ENCODE results near the gene ST8SIA3. TPM values are rescaled to one million over a fixed set of nuclear protein-coding genes. Genes with fewer than 3 reads are reported as not detected.

The ST8SIA3 gene
- total RNA-seq, 4 donors from 2014 or later = 0.07 TPM; not detected in 3

- Histone ChIP-seq H3K9me3 (no peaks in the 10 kb centered on the region), H3K4me1 (no peaks in the 10 kb centered on the region), H3K27ac (no peak overlapping the region), H3K36me3 (no peaks in the 10 kb centered on the region), H3K4me3 (no peak overlapping the region), H3K27me3 (no peaks in the 10 kb centered on the region)
- no peak for TF ChIP-seq CTCF (IDR thresholded peaks at IDR 0.05)
- no peak for DNase-seq
- intact Hi-C loops (cut with DNase I; ENCODE audit: low total_unique reads) = no loop called here
Measured at GRCh38 chr18:57362714-57363113, 10.4 kb downstream of the ST8SIA3 start.

- intact Hi-C loops (cut with DNase I; ENCODE audit: low total_unique reads) = no loop called here
- Histone ChIP-seq H3K27ac (no peak overlapping the region), H3K9me3 (no peaks in the 10 kb centered on the region), H3K4me3 (no peak overlapping the region), H3K27me3 (no peaks in the 10 kb centered on the region), H3K36me3 (no peaks in the 10 kb centered on the region), H3K4me1 (no peaks in the 10 kb centered on the region)
- no peak for TF ChIP-seq POLR2A (IDR thresholded peaks at IDR 0.05)
- DNase-seq = no peak
Measured at GRCh38 chr18:57364460-57364859, 12.1 kb downstream of the ST8SIA3 start.

- intact Hi-C loops (cut with DNase I; ENCODE audit: low total_unique reads) = no loop called here
- H3K27me3 ChIP-seq = no peaks in the 10 kb centered on the region
- no peak overlapping the region for H3K27ac ChIP-seq
- no peaks in the 10 kb centered on the region for H3K9me3 ChIP-seq
- no peak overlapping the region for H3K4me3 ChIP-seq
- no peak for DNase-seq
- no peaks in the 10 kb centered on the region for H3K4me1 ChIP-seq
- TF ChIP-seq CTCF (IDR thresholded peaks at IDR 0.05) (no peak), POLR2A (IDR thresholded peaks at IDR 0.05) (no peak)
- H3K36me3 ChIP-seq = no peaks in the 10 kb centered on the region
Measured at GRCh38 chr18:57366528-57367081, 14.2 kb downstream of the ST8SIA3 start.

- no peaks in the 10 kb centered on the region for H3K4me1 ChIP-seq
- H3K9me3 ChIP-seq = no peaks in the 10 kb centered on the region
- no peak for TF ChIP-seq POLR2A (IDR thresholded peaks at IDR 0.05)
- TF ChIP-seq CTCF (IDR thresholded peaks at IDR 0.05) = no peak
- H3K36me3 ChIP-seq = no peaks in the 10 kb centered on the region
- intact Hi-C loops (cut with DNase I; ENCODE audit: low total_unique reads) = no loop called here
- no peaks in the 10 kb centered on the region for H3K27me3 ChIP-seq
- H3K27ac ChIP-seq = no peak overlapping the region
- H3K4me3 ChIP-seq = no peak overlapping the region
- no peak for DNase-seq
Measured at GRCh38 chr18:57372444-57372843, 20.1 kb downstream of the ST8SIA3 start.

GRCh38 chr18:57373017-57373416, 20.7 kb downstream of the ST8SIA3 start:
- Histone ChIP-seq H3K4me3 (no peak overlapping the region), H3K27ac (no peak overlapping the region), H3K4me1 (no peaks in the 10 kb centered on the region), H3K27me3 (no peaks in the 10 kb centered on the region), H3K36me3 (no peaks in the 10 kb centered on the region), H3K9me3 (no peaks in the 10 kb centered on the region)
- TF ChIP-seq POLR2A (IDR thresholded peaks at IDR 0.05) (no peak), CTCF (IDR thresholded peaks at IDR 0.05) (no peak)
- no peak for DNase-seq
- intact Hi-C loops (cut with DNase I; ENCODE audit: low total_unique reads) = no loop called here

GRCh38 chr18:57376503-57376902, 24.1 kb downstream of the ST8SIA3 start:
- no peaks in the 10 kb centered on the region for H3K36me3 ChIP-seq
- no peak overlapping the region for H3K27ac ChIP-seq
- no peak overlapping the region for H3K4me3 ChIP-seq
- no peaks in the 10 kb centered on the region for H3K4me1 ChIP-seq
- intact Hi-C loops (cut with DNase I; ENCODE audit: low total_unique reads) = no loop called here
- no peak for TF ChIP-seq POLR2A (IDR thresholded peaks at IDR 0.05)
- no peak for TF ChIP-seq CTCF (IDR thresholded peaks at IDR 0.05)
- no peaks in the 10 kb centered on the region for H3K27me3 ChIP-seq
- no peak for DNase-seq
- no peaks in the 10 kb centered on the region for H3K9me3 ChIP-seq
